Cardiac ventricle fibroblast (primary cell): ENCODE results near the gene LCE2B. TPM values are rescaled to one million over a fixed set of nuclear protein-coding genes. Genes with fewer than 3 reads are reported as not detected.

ENCODE experiments used
- total RNA-seq: library from RNA; depleted of rRNA; stranded (reverse); fragments of >200 nt; gene quantifications from 2 replicates; pipeline ENCODE4 v1.2.3, GENCODE V29; 2015

Gene LCE2B, protein sequence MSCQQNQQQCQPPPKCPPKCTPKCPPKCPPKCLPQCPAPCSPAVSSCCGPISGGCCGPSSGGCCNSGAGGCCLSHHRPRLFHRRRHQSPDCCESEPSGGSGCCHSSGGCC
- not detected in 2 replicates for total RNA-seq

DNA sequence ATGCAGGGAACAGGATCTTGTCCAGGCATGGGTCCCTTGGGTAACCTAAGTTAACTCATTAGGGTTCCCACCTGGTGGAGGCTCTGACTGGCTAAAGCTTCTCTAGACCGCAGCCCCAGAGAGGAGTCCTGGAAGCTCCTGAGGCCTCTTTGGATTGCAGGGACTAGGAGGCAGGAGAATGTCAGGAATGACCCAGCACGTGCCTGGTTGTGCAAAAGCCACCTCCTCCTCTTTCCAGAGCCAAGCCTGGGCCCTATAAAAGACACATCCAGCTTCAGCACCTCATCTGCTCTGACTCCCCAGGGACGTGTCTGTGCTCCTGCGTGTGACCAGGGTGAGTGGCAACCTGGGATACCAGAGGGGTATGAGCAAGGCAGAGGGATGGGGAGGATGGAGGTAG, at the start of gene LCE2B:
Gene LCE2B (plus strand): TSS at position 301 of the 400 bp plus-strand sequence. CDS start 721 bp downstream, outside the sequence.

GRCh38 chr1:152663098-152663497, 22.8 kb upstream of the LCE2B start, which contains the start of gene LCE2D:
Gene LCE2D (plus strand): TSS chr1:152663380. CDS start chr1:152664106, 726 bp downstream.

DNA sequence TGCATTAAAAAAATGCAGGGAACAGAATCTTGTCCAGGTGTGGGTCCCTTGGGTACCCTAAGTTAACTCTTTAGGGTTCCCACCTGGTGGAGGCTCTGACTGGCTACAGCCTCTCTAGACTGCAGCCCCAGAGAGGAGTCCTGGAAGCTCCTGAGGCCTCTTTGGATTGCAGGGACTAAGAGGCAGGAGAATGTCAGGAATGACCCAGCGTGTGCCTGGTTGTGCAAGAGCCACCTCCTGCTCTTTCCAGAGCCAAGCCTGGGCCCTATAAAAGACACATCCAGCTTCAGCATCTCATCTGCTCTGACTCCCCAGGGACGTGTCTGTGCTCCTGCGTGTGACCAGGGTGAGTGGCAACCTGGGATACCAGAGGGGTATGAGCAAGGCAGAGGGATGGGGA, 10.9 kb upstream of the LCE2B start, which contains the start of gene LCE2C:
Gene LCE2C (plus strand): TSS at position 297 of the 400 bp plus-strand sequence. CDS start 737 bp downstream, outside the sequence.

DNA sequence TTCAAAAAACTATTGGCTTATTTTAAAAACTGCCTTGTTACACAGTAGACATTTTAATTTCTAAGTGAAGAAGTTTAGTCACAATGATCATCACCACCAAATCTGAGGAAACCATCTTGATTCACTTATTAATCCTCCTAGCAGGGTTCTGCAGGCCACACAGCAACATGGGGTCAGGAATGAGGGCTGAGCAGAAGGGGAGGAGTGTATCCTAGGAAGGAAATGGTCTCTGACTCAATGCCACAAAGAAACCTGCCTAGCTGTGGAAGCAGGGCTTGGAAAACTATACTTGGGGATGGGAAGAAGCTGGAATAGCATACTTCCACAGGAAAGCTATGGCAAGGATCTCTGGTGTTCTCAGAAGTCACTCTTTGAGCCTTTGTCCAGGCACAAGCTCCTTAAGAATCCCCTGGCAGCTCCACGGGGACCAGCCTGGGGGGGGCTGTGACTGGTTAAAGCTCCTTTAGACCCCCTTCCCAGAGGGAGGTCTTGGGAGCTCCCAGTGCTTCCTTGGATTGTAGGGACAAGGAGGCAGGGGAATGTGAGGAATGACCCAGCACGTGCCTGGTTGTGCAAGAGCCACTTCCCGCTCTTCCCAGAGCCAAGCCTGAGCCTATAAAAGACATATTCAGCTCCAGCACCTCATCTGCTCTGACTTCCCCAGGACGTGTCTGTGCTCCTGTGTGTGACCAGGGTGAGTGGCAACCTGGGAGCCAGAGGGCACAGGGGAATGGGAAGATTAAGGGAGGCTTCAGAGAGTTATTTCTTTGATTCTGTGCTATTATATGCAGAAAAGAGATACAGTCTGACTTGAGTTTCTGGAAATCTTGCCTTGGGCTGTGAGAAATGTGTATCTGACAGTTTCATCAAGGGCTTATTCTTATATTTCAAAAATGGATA, 12.0 kb downstream of the LCE2B start, which contains the start of gene LCE2A:
Gene LCE2A (plus strand): TSS at position 645 of the 900 bp plus-strand sequence. CDS start 557 bp downstream, outside the sequence.

GRCh38 chr1:152707860-152708259, 21.9 kb downstream of the LCE2B start, which contains the start of gene LCE4A:
Gene LCE4A (plus strand): TSS chr1:152708160. CDS start chr1:152709076, 916 bp downstream.

Other genes starting within 250 kb of the LCE2B start
- not detected in 2 replicates for gene LCE5A, start 175.3 kb upstream of the LCE2B start, total RNA-seq
- not detected in 2 replicates for gene CRCT1, start 171.6 kb upstream of the LCE2B start, total RNA-seq
- gene LCE3E, start 119.3 kb upstream of the LCE2B start, total RNA-seq: not detected in 2 replicates
- not detected in 2 replicates for gene LCE3D, start 105.6 kb upstream of the LCE2B start, total RNA-seq
- not detected in 2 replicates for gene LCE3C, start 85.9 kb upstream of the LCE2B start, total RNA-seq
- gene LCE3B, start 72.3 kb upstream of the LCE2B start, total RNA-seq: not detected in 2 replicates
- gene LCE3A, start 63.0 kb upstream of the LCE2B start, total RNA-seq: not detected in 2 replicates
- gene LCE2D, start 22.7 kb upstream of the LCE2B start, total RNA-seq: not detected in 2 replicates
- not detected in 2 replicates for gene LCE2C, start 10.8 kb upstream of the LCE2B start, total RNA-seq
- gene LCE2A, start 12.2 kb downstream of the LCE2B start, total RNA-seq: not detected in 2 replicates
- not detected in 2 replicates for gene LCE4A, start 22.0 kb downstream of the LCE2B start, total RNA-seq
- not detected in 2 replicates for gene KPRP, start 71.9 kb downstream of the LCE2B start, total RNA-seq
- not detected in 2 replicates for gene LCE1F, start 89.0 kb downstream of the LCE2B start, total RNA-seq
- gene LCE1E, start 100.1 kb downstream of the LCE2B start, total RNA-seq: not detected in 2 replicates
- gene LCE1D, start 110.6 kb downstream of the LCE2B start, total RNA-seq: not detected in 2 replicates
- gene LCE1C, start 120.5 kb downstream of the LCE2B start, total RNA-seq: not detected in 2 replicates
- not detected in 2 replicates for gene LCE1B, start 125.8 kb downstream of the LCE2B start, total RNA-seq
- not detected in 2 replicates for gene LCE1A, start 141.3 kb downstream of the LCE2B start, total RNA-seq
- gene LCE6A, start 156.7 kb downstream of the LCE2B start, total RNA-seq: not detected in 2 replicates
- gene LCE7A, start 173.9 kb downstream of the LCE2B start, total RNA-seq: not detected in 2 replicates
- gene SMCP, start 192.2 kb downstream of the LCE2B start, total RNA-seq: not detected in 2 replicates
- not detected in 2 replicates for gene IVL, start 222.4 kb downstream of the LCE2B start, total RNA-seq